NB4 (cell line): Measurements from ENCODE around the gene NR3C2.

Experiments
- DNase-seq: peaks from one replicate; pipeline ENCODE4 v3.0.0; 2010; ENCODE audit warnings: low read depth
- H3K4me3 ChIP-seq: one replicate; pipeline ENCODE4 v1.5.1; 2011; ENCODE audit warnings: mild to moderate bottlenecking, low read depth, low read length, moderate library complexity
- CTCF ChIP-seq: IDR thresholded peaks from one replicate; pipeline ENCODE4 v1.5.1; 2012; ENCODE audit warnings: low read depth, low read length
- MYC ChIP-seq: IDR thresholded peaks from 2 replicates; pipeline ENCODE4 v1.6.1; 2011; ENCODE audit warnings: low read depth, low read length
- POLR2A ChIP-seq: IDR thresholded peaks from 2 replicates; pipeline ENCODE4 v1.6.1; 2011; ENCODE audit warnings: mild to moderate bottlenecking; ENCODE audit not compliant: insufficient read length; ENCODE audit errors: extremely low read depth
- TF ChIP-seq, protein P1 (sequence below): IDR thresholded peaks from 2 replicates; pipeline ENCODE4 v1.6.1; 2011; ENCODE audit warnings: low read depth, low read length

The NR3C2 gene

GRCh38 chr4:148445071-148445859 is 3.1 kb upstream of the NR3C2 start:
- DNase-seq: no peak
- no peak for TF ChIP-seq MYC
- TF ChIP-seq CTCF: no peak
- TF ChIP-seq, protein P1, sequence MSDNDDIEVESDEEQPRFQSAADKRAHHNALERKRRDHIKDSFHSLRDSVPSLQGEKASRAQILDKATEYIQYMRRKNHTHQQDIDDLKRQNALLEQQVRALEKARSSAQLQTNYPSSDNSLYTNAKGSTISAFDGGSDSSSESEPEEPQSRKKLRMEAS: no peak
- no peak for TF ChIP-seq POLR2A
- no peak overlapping the region for H3K4me3 ChIP-seq

DNA sequence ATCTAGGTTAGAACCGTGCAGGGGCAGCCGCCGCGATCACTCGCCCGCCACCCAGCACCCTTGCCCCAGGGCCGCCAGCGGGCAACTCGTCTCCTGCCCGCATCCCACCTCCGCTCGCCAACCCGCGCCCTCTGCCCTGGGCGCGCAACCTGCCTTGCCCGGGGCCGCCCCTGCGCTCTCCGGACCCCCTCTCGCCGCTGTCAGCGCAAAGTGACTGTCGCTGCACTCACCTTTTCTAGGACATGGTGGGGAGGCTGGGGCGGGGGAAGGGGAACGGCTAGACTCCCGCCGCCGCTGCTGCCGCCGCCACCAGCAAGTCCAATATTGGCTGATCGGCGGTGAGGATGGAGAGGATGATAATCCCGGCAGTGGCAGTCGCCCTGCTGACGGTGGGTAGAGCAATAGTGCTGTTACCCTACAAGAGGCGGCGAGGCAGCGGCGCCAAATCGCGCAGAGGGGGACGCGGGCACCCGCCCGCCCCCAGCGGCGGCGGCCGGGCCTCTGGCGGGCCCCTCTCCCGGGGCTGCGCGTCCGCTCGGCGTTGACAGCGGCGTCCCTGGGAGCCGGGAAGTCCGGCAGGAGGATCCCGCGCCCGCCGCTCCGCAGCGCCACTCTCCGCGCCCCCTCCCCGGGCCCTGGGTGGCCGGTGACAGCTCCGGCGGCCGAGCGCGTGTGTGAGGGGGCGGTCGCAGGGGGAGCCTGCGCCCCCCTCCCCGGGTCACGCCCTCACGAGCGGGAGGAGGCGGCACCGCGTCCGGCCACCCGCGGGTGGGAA is 2.3 kb upstream of the NR3C2 start:
- DNase-seq: no peak

DNA sequence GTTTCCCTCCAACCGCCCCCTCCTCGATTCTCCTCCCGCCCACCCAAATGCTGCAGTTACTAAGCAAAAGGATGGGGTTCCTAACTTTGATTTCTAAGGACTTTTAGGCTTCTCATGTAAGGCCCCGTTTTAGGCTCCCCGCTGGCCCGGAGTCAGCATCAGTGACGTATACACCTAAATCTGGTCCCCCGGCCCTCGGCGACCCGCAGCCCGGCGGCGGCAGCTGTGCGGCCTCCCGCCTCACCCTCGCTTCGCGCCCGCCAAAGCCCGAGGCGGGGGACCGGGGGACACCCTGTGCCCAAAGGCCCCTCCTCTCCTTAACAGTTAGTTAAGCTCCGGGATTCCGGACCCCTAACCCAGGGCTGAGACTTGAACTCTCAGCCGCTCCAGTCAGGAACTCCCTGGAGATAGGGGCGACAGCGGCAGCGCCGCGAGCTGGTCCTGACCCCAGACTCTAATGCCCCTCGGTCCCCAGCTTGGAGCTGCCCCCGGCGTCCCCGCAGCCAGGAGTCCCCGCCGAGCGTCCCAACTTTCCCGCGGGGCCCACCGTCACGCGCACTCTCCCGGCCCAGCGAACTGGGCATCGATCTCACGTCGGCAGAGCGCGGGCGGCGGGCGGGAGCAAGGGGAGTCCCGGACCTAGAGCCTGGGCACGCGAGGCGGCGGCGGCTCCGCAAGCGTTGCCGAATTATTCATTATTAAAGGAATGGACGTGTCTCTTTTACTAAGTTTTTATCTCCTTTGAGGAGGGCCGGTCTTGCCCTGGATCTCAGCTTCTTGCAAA is 1.5 kb upstream of the NR3C2 start:
- TF ChIP-seq POLR2A (no peak), MYC (no peak), CTCF (no peak)
- TF ChIP-seq, protein P1: no peak
- DNase-seq: no peak
- H3K4me3 ChIP-seq: no peak overlapping the region

More for the DNA sequence above, 2.3 kb upstream of the NR3C2 start:
- H3K4me3 ChIP-seq: no peak overlapping the region
- no peak for TF ChIP-seq MYC
- TF ChIP-seq CTCF: no peak
- TF ChIP-seq, protein P1: no peak
- TF ChIP-seq POLR2A: no peak

DNA sequence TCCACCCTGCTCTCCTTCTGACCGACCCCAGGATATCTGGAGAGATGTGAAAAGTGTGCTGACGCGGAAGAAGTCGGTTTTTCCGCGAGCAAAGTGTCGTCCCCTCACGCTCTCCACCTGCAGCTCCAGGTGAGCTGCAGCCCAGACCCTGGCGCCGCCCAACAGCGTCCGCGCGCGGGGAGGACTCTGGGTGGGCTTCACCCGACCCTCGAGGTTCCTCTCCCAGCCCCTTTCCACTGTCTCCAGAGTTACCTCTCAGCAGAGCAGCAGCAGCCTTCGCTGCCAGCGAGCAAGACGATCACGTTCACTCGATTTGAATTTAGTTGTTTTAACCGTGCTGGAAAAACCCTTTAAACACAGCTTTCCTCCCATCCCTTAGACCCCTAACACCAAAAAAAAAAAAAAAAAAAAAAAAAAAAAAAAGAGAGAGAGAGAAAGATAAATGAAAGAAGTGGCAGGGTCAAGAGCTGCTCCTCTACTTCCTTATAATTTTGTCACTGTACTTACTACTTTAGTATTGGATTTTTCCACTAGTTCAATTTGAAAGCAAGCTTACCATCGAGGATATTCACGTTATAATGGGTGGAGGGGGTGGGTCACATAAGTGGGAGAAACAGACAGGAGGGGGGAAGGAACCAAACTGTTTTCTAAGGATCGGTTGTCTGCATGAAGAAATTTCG is 758 bp upstream of the NR3C2 start:
- DNase-seq: no peak
- TF ChIP-seq, protein P1: no peak
- TF ChIP-seq CTCF (no peak), POLR2A (no peak), MYC (no peak)
- peak overlapping the region; percentile 56 for H3K4me3 ChIP-seq

DNA sequence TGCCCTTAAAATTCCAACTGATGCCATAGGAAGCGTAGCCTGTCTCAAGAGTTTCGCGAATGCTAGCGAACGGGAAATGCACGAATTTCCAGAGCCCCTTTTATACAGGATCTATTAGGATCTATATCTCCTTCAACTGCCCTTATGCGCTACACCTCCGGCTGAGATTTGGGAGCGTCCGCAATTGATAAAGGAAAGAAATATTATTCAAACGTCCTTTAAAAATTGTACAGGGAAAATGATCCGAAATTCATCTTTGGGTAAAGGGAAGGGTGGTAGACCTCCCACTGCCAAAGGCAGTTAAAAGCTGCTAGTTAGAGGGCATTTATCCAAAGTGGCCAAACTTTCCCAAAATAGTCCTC is 609 bp downstream of the NR3C2 start:
- TF ChIP-seq, protein P1: no peak
- TF ChIP-seq CTCF (no peak), POLR2A (no peak), MYC (no peak)
- H3K4me3 ChIP-seq: no peak overlapping the region
- DNase-seq: no peak
